HG03045 (cell line): Measurements from ENCODE around the gene KRT82.
A peak's percentile ranks its signal among the peaks of the same experiment; 100 is the strongest.

ENCODE experiments used
- ATAC-seq: cut with Tn5 transposase; IDR thresholded peaks from one replicate; pipeline ENCODE4 v1.9.1; 2021; ENCODE audit warnings: mild to moderate bottlenecking, moderate library complexity; ENCODE audit not compliant: unreplicated experiment

Gene KRT82

DNA sequence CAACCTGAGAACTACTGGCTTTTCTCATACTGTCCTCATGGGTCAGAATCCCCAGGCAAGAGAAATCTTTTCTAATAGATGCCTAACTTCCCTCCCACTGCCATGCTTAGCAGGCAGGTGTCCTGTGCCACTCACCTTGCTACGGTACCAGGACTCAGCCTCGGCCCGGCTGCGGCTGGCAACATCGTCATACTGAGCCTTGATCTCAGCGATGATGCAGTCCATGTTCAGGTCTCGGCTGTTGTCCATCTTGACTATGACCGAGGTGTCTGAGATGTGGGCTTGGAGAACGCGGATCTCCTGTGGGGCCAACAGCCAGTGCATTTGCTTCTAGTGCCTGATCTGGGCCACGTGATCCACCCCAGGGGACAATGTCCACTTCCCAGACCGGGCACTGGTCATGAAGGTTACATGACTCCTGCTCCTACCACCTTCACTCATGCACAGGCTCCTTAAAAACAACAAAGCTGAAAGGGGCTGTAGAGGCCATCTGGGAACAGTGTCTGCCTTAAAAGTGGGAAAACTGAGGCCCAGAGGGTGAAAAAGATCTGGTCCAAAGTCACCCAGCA lies 42.9 kb downstream of the KRT82 start:
- ATAC-seq, result no peak

DNA sequence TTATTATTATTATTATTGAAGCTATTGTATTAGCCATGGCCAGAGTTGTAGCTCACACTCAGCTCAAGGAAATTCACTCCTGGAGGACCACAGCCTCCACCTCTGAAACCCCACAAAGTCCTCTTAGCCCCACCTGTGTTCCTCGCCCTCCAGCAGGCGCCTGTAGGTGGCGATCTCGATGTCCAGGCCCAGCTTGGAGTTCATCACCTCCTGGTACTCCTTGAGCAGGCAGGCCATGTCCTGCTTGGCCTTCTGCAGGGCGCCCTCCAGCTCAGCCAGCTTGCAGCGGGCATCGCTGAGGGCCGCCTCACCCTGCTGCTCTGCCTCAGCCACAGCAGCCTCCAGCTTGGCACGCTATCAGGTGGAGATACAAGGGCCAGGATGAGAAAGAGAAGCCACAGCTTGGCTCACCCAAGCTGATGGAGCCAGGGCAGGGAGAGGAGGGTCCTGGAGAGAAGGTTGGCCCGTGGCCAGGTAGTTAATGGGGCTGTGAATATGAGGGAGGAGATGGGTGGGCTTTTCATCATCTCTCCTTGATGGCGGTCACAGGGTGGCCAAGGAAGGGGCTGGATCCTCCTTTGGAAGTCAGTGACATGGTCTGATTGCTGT lies 43.9 kb downstream of the KRT82 start:
- ATAC-seq, result no peak

DNA sequence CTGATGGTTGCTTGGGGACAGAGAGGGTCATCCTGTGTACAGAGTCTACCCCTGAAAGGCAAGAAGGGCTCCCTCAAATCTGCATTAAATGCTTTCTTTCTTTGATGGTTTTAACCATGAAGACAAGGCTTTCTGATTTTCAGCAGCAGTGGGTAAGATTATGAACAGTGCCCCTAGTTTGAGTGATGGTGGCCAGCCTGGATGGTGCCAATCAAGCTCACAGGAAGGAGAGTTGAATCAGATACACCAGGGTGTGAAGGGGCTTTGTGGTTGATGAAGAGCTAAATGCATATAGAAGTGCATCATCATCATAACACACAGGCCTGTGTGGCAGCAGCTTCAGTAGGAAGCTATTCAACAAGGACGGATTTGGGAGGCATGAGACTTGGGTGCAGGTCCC lies 44.6 kb downstream of the KRT82 start:
- ATAC-seq, result no peak

DNA sequence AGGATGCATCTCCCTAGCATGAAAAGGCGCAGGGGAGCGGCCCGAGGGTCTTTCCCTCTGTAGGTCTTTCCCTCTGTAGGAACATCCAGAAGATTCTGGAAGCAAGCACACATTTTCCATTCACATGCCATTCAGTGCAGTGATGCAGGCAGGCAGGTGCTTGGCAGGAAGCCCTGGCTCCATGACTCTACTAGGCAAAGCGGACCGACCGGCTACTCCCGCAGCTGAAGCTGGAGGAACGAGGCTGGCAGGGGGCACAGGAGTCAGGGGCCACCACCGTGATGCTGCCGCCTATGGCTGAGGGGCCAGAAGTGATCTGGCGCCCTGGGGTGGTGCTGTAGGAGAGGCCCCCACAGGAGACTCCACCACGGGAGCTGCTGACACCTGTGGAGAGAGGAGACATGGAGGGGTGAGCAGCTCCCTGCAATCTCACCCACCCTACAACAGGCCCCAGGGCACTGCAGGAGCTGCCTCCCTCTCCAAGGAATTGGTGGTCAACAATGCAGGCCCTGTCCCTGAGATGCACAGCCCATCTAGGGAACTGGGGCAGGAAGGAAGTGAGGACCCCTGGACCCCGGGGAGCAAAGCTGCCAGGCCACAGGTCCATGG lies 45.4 kb downstream of the KRT82 start:
- no peak for ATAC-seq

DNA sequence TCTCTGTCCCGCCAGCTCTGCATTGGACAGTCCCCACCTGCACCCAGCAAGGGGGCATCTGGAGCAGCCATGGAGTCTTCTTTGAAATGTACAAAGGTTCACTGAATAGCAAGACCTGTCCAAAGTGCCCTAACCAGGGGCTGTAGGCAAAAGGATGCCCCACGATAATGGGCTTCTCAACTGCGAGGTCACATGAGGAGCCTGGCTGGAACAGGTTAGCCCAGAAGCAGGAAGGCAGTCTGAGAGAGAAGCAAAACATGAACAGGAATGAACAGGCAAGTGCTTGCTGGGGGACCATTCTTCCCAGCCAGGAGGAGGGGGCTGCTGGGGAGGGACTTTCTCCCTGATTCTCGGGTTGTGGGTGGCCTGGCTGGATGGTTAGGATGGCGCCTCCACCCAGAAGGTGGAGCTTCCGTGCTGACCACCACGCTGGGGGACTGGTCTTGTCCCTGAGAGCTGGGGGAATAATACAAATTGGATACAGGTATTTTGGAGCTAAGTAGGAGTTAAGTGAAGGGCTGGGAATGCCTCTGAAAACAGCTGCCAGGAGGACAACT lies 46.0 kb downstream of the KRT82 start:
- no peak for ATAC-seq

DNA sequence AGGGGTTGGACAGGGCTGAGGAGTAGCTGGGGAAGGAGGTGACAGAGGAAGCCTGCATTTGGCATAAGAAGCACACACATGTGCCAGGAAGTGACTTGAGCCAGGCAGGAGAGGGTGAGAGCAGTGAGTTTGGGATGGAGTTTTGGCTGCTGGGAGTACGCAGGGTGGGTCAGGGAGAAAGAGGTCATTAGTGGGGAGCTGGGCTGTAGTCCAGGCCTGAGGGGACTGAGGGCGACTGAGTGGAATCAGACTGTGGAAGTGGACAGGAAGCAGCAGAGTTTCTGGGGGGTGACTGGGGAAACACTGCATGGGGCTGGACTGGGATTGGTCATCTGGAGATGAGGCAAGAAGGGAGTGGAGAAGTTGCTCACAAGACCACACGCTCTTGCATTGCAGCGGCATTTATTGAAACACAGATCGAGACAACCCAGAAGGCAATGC lies 46.5 kb downstream of the KRT82 start:
- ATAC-seq, result no peak

DNA sequence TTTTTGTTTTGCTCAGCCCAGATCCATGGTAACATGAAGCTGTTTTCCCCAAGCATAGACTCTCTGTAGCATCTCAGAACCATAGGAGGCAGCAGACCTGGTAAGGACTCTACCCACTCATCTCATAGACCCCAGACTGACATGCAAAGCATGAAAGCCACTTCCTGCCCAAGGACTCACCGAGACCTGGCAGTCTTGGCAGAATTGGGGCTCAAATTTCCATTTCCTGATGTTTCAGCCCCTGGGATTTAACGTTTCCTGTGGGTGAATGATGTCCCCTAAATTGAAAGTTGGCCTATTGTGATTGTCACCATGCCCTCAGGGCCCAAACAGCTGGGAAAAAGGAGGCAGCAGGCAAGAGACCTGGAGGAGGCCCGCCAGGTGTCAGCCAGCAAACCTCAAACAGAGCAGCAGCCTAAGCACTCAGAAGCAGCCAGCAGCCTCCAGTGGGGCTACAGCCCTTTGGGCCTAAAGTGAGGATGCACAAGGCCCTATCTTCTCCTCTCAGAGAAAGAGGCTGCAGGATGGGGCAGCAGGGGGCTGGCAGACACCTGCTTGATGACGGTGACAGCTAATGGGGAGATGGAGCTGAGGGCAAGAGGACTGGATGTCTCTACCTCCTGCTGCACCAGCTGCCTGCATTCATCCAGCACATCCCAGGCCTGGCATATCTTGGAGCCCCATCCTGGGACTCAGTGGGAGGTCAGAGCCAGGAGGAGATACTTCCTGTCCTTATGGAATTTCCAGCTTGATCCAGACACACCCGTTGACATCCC lies 47.4 kb downstream of the KRT82 start:
- ATAC-seq, result peak; percentile 81

DNA sequence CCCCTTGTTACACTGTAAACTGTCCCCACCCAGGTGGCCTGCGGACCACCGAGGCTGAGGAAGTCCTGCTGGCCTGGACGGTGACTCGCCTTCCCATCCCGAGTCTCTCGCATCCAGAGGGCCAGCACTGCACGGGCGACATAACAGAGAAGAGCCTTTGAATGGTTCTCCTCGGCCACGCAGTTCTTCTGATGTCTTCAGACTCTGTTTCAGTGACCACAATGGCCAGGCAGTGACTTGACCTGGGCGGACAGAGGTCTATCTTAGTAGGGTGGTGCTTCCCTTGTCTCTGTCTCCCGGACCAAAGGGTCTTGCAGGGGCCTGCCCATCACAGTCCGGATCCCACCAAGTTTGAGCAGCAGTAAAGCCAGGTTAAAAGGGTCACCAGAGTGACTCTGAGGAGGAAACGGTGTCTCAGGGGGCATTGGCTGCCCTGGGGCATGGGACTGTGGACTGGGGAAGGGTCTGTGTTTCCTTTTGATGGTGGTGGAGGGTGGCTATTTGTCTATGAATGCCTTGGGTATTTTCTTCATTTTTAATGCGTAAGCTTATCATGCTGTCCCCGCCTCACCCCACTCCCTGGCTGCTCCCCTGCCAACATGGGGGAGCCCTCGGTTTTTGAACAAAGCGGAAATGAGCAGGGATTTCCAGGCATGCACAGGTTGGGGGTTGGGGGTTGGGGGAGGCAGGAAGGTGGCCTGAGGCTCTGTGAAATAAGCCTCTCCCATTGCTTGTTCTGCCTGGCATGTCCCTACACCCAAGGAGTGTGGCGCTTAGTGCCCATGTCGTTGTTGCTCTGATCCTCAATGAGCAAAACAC lies 49.2 kb downstream of the KRT82 start:
- no peak for ATAC-seq

DNA sequence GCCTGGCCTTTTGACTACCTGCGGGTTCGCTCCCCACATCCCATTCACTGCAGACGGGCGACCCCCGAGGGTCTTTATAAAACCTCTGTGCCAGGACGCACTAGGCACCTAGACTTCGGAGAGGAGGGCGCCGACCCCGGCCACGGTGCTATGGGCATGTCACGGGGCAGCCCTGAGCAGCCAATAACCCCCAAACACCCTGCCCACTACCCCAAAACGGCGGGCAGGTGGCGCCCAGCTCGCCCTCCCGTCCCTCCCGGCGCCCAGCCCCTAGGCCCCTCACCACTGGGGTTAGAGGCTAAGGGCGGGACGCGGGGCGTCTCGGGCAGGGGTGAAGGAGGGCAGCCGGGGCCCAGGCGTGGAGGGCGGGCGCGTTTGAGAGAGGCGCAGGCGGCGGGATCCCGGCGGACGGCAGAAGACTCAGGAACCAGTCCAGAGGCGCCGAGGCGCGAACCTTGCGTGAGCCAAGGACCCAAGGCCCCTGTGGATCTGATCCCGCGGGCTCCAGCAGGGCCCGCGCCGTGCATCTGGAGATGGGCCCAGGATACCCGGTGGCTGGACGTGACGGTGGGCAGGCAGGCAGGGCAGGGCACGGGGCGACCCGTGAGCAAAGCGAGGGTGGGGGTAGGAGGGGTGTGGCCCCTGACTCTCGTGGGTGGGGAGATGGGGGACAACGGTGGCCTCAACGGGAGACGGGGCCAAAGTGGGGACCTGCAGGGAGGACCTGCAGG lies 49.9 kb downstream of the KRT82 start:
- ATAC-seq, result no peak

DNA sequence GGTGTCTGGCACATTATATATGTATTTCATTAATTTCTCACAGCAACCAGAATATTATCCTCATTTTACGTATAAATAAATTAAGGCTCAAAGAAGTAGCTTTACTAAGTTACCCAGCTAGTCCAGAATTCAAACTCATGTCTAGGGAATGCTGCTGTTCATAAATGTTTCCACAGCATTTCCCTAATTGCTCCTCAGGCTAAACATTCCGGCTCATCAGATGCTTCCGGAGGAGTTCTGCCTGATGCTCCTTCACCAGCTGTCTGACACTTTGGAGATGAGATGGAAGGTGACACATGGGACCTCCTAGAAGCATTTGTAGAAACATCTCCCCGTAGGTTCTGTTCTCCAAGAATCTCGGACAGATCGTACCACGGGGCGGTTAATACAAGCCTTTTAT lies 51.0 kb downstream of the KRT82 start:
- no peak for ATAC-seq

DNA sequence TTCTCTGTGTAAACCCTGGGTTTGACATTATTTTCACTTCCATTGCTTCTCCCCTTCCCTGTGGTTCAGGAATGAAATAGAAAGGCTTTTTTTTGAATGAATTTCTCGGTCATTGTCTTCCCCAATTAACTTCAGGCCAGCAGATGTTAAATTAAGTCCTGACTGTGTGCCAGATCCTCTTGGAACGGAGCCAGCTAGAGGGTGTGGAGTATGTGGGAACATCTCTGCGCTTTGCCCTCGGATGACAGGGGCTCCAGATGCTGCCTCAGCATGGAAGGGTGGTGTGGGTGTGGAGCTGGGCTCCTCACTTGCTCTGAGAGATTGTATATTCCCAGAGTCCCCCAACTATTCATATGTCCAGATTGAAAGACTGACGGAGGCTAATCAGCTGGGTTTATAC lies 51.9 kb downstream of the KRT82 start:
- ATAC-seq, result no peak

DNA sequence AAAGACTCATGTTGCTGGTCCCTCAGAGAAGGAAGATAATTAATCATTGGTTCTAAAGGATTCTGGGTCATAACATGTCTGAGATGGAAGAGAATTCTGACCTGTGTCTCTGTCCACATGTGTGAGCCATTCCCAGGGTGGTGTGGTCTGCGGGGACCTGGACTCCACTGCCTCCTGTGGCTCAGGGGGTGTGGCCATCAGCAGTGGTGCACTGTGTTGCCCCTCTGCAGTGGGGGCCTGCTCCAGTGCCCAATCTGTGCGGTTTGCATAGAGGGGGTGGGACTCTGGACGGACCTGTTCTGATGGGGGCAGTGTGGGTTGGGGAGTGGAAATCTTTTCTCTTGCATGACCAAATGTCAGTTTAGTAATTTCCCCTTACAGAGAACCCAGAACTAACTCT lies 52.4 kb downstream of the KRT82 start:
- ATAC-seq, result no peak

DNA sequence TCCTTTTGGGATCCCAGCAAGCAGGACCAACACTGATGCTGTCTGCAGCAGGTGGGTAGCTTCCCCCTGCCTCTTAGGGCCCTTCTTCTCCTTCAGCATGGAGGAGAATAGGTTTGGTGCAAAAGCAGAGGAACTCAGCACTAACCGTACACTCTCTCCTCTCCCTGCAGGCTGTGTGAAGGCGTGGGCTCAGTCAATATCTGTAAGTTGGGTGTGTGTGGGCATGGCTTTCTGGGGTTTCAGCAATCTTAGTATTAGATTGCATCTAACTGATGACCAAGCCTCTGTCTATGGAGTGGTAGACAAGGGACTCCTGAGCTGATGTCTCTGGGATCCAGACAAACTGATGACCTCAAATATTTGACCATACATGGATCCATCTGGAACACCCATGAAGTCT lies 53.2 kb downstream of the KRT82 start:
- ATAC-seq, result no peak

DNA sequence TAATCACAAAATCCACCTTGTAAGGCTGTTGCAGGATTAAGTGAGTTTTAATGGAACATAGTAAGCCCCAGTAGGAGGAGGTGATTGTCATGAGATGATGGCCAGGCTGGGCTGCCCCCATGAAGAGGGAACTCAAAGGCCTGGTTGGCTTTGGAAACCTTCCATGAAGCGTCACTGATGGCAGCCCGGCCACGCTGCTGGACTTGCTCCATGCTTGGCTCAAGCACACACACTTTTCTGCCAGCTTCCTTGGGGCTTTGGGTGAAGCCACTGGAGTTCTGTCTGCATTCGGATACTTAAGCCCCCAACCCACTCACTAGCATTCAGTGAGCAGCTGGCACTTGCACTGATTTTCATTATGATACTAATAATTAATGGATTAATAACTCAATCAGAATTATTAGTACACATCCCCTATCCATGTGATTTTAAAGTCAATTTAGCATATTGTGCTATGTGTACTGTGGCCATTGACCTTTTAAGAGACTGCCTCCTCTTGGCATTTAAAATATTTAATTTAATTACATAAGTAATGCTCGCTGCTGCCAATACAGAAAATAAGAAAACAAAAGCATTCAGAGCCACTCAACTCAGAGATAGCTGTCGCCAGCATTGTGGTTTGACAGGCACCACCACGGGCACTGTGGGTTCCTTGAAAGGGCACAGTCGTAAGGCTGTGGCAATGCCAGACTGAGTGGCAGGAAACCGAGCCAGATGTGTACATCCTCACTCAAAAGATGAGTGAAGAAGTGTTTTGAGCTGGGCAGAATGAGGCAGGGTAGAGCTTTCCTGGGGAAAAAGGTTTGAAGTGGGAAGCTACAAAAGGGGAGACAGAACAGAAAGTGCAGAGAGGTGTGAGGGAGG lies 54.7 kb downstream of the KRT82 start:
- ATAC-seq, result no peak

DNA sequence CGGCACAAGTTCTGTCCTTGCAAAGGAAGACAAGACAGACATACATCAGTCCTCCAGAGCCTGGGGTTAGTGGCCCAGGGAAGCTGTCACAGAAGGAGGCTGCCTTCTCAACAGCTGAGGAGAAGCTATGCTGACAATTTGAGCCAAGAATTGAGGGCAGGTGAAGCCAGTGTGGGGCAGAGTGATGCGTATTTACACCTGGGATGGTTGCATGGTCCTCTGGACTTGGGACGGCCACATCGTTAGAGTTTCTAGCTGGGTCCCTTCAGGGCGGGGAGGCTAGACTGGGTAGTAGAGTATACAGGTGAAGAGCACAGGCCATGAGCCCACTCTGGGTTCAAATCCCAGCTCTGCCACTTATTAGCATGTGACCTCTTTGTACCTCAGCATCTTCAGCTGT lies 55.3 kb downstream of the KRT82 start:
- no peak for ATAC-seq

DNA sequence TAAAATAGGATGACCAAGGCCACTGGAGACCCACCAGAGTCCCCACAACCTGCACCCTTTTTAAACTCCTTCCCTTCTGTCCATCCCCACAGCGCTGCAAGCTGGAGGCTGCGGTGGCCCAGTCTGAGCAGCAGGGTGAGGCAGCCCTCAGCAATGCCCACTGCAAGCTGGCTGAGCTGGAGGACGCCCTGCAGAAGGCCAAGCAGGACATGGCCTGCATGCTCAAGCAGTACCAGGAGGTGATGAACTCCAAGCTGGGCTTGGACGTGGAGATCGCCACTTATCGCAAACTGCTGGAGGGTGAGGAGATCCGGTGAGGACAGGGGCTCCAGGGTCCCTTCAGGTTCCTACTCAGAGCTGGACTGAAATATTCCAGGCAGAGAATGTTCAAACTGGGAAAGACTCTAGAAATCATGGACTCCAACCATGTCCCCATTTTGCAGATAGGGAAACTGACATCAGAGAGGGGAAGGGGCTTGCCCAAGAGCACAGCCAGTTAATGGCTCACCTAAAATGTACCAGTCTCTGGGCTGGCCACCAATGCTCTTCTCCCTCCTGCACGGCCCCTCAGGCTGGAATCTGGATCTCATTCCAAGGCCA lies 56.0 kb downstream of the KRT82 start:
- ATAC-seq, result no peak

DNA sequence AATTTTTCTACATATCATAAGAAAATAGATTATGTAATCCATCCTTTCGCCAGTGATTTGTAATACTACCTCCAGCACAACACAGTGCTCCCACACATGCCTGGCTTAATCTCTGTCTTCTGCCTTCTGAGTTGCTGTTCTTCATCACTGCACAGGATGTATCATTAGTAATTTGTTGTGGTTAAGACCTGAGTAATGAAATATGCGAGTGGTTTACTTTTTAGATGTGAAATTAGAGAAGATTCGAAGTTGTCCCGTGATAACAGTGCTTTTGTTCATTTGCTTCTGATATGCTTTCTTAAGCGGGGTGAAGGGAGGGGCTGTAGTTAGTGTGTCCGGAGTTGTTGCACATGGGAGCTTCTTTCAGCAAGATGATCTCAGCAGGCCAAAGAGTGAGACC lies 56.9 kb downstream of the KRT82 start:
- no peak for ATAC-seq

DNA sequence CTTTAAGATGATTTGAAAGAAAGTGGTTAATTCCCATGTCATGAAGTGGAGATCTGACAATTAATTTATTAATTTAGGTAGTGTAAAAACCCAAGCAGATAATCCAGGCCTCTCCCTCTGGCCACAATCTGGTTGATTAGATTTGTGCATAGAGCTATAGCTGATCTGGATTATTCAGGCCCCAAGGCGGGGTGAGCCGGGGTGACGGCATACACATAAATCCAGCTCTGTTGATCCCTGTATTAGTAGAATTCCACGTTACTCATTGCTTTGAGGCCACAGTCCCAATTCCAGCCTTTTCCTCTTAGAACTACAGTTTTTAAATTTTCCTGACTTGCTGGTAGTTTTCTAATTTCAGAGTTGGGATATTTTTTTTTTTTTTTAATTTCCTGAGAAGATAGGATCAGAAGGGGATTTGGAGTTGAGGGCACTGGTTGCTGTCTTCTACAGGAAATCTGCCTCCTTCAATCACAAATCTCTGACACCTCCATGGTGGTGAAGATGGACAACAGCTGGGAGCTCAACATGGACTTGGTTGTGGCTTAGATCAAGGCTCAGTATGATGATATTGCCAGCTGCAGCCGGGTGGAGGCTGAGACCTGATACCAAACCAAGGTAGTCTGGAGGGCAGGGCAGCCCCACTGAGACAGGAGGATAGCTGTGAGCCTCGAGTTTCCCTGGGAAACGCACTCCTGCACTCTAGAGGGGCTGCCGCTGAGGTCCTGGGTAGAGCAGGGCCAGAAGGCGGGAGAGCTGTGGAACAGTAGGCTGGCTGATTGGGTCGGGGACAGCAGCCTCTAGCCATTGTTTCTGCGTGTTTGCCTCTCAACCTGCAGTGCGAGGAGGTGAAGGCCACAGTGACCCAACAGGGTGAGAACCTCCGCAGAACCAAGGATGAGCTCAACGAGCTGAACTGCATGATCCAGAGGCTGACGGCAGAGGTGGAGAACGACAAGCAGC lies 58.3 kb downstream of the KRT82 start:
- no peak for ATAC-seq
